GF-D8 (cell line): ENCODE results near the gene PLD4.
"Not testable (repeated sequence)": the region's sequence is repeated elsewhere in the genome, so short reads cannot be mapped to it uniquely, and the experiment has no call there.

Experiments used
- DNase-seq: peaks from one replicate; lab custom pipeline; 2025; lab: John Stamatoyannopoulos, UW

The PLD4 gene

GRCh38 chr14:104898870-104899510 lies 25.7 kb upstream of the PLD4 start:
- DNase-seq = no peak

- DNase-seq = no peak
Observed at GRCh38 chr14:104899781-104900180, 24.9 kb upstream of the PLD4 start.

- DNase-seq = no peak
Observed at GRCh38 chr14:104900639-104901512, 23.8 kb upstream of the PLD4 start.

- DNase-seq = no peak
Observed at GRCh38 chr14:104903990-104904389, 20.7 kb upstream of the PLD4 start.

GRCh38 chr14:104904650-104905578 lies 19.8 kb upstream of the PLD4 start:
- not testable (repeated sequence) for DNase-seq

- not testable (repeated sequence) for DNase-seq
Observed at GRCh38 chr14:104905579-104905933, 19.1 kb upstream of the PLD4 start.

GRCh38 chr14:104908303-104908702 lies 16.4 kb upstream of the PLD4 start:
- no peak for DNase-seq

- no peak for DNase-seq
Observed at GRCh38 chr14:104912053-104912452, 12.6 kb upstream of the PLD4 start.

GRCh38 chr14:104913435-104913834 lies 11.2 kb upstream of the PLD4 start:
- DNase-seq = no peak

GRCh38 chr14:104917116-104917515 lies 7.6 kb upstream of the PLD4 start:
- no peak for DNase-seq

- no peak for DNase-seq
Observed at GRCh38 chr14:104917993-104918392, 6.7 kb upstream of the PLD4 start.

GRCh38 chr14:104919152-104919992 lies 5.3 kb upstream of the PLD4 start:
- DNase-seq = not testable (repeated sequence)

GRCh38 chr14:104919993-104920315 lies 4.7 kb upstream of the PLD4 start:
- DNase-seq = no peak

GRCh38 chr14:104923640-104924420 lies 849 bp upstream of the PLD4 start:
- no peak for DNase-seq

GRCh38 chr14:104925214-104925854 lies 655 bp downstream of the PLD4 start:
- DNase-seq = no peak

GRCh38 chr14:104925855-104926609 lies 1.4 kb downstream of the PLD4 start:
- no peak for DNase-seq

GRCh38 chr14:104926619-104927431 lies 2.1 kb downstream of the PLD4 start:
- DNase-seq = no peak

- DNase-seq = no peak
Observed at GRCh38 chr14:104927432-104927816, 2.7 kb downstream of the PLD4 start.

- no peak for DNase-seq
Observed at GRCh38 chr14:104927901-104928300, 3.2 kb downstream of the PLD4 start.
